PC-9 (cell line): ENCODE data around the gene USP10. TPM values are rescaled to one million over a fixed set of nuclear protein-coding genes. Genes with fewer than 3 reads are reported as not detected.

ENCODE experiments used
- BruUV-seq: library from RNA; stranded (reverse); fragments of 400-500 nt; replicated peaks from 2 replicates; lab custom pipeline; 2021; lab: Mats Ljungman, UMichigan
- CTCF ChIA-PET: fragments of 300-600 bp; sonication (Branson Sonifier 250); formaldehyde crosslinking; loops from one replicate; lab custom pipeline; 2022; ENCODE audit warnings: antibody characterized with exemption; lab: Charles Lee
- POLR2A ChIA-PET: fragments of 300-600 bp; sonication (Branson Sonifier 250); formaldehyde crosslinking; loops from one replicate; lab custom pipeline; 2022; ENCODE audit warnings: antibody characterized with exemption; ENCODE audit not compliant: unreplicated experiment; lab: Charles Lee
- DNase-seq, 2 experiments: peaks; one replicate each; pipeline versions ENCODE4 v3.0.0 to v3.0.0-alpha.2; 2015 to 2022; ENCODE audit warnings: mixed read lengths in 1 of 2
- H2AFZ ChIP-seq: fragments of 200-600 bp; sonication (generic); 2 replicates; pipeline ENCODE4 v1.8.1; 2017; ENCODE audit warnings: antibody characterized with exemption
- H3F3A ChIP-seq: fragments of 200-600 bp; sonication (generic); 2 replicates; pipeline ENCODE4 v1.8.1; 2017; ENCODE audit warnings: antibody characterized with exemption, mild to moderate bottlenecking, low read depth; ENCODE audit not compliant: insufficient read depth
- H3K27ac ChIP-seq: fragments of 200-600 bp; sonication (generic); 2 replicates; pipeline ENCODE4 v1.6.1; 2016; ENCODE audit warnings: mixed run types
- H3K27me3 ChIP-seq: fragments of 200-600 bp; sonication (generic); 2 replicates; pipeline ENCODE4 v1.6.1; 2016; ENCODE audit warnings: low read depth, mixed run types; ENCODE audit not compliant: insufficient read depth
- H3K36me3 ChIP-seq: fragments of 200-600 bp; sonication (generic); 2 replicates; pipeline ENCODE4 v1.6.1; 2016; ENCODE audit warnings: low read depth, mixed run types
- H3K4me1 ChIP-seq: fragments of 200-600 bp; sonication (generic); replicated peaks from 2 replicates; pipeline ENCODE4 v1.6.1; 2016; ENCODE audit warnings: mixed run types; ENCODE audit not compliant: insufficient read depth
- H3K4me2 ChIP-seq: fragments of 200-600 bp; sonication (generic); 2 replicates; pipeline ENCODE4 v1.6.1; 2017; ENCODE audit warnings: mixed run types
- H3K4me3 ChIP-seq: fragments of 200-600 bp; sonication (generic); 2 replicates; pipeline ENCODE4 v1.6.1; 2016; ENCODE audit warnings: mixed run types
- H3K79me2 ChIP-seq: fragments of 200-600 bp; sonication (generic); 2 replicates; pipeline ENCODE4 v1.6.1; 2017; ENCODE audit warnings: low read depth, mixed run types
- H3K9me2 ChIP-seq: fragments of 200-600 bp; sonication (generic); 2 replicates; pipeline ENCODE4 v1.8.1; 2017; ENCODE audit warnings: mild to moderate bottlenecking; ENCODE audit not compliant: insufficient read depth
- H3K9me3 ChIP-seq: fragments of 200-600 bp; sonication (generic); 2 replicates; pipeline ENCODE4 v1.8.1; 2016; ENCODE audit warnings: low read depth; ENCODE audit not compliant: insufficient read depth
- H4K20me1 ChIP-seq: fragments of 200-600 bp; sonication (generic); 2 replicates; pipeline ENCODE4 v1.8.1; 2017; ENCODE audit not compliant: insufficient read depth
- EZH2 ChIP-seq: fragments of 200-600 bp; sonication (generic); IDR thresholded peaks from 2 replicates; pipeline ENCODE4 v1.8.0; 2017; ENCODE audit warnings: antibody characterized with exemption, low read depth
- intact Hi-C: fragments of 100-400 bp; cut with micrococcal nuclease; formaldehyde crosslinking; loops from one replicate; pipeline ENCODE4 v1.10.0; 2022; ENCODE audit not compliant: unreplicated experiment
- total RNA-seq: library from RNA; stranded (reverse); gene quantifications from 2 replicates; pipeline ENCODE4 v1.2.3, GENCODE V29; 2021
- TF ChIP-seq, protein P1 (sequence below): fragments of 200-600 bp; sonication (generic); conservative IDR thresholded peaks from 2 replicates; pipeline ENCODE4 v1.6.1; 2017; ENCODE audit warnings: mixed run types, antibody characterized with exemption, mild to moderate bottlenecking, moderate library complexity

USP10 gene
- total RNA-seq, 1 experiment from 2014 or later: 109 TPM

- peak; percentile 65 to 70 for DNase-seq
- Histone ChIP-seq H3K27ac (peak overlapping the region; percentile 71), H3K36me3 (peaks cover 19% of the 10 kb centered on the region), H3K4me1 (peaks cover 73% of the 10 kb centered on the region), H3F3A (peaks cover 71% of the 10 kb centered on the region), H3K27me3 (no peaks in the 10 kb centered on the region), H3K79me2 (peaks cover 97% of the 10 kb centered on the region), H3K4me2 (peak overlapping the region; percentile 54), H3K4me3 (no peak overlapping the region), H2AFZ (no peak overlapping the region), H4K20me1 (peaks cover 32% of the 10 kb centered on the region), H3K9me2 (no peaks in the 10 kb centered on the region), H3K9me3 (no peaks in the 10 kb centered on the region)
- TF ChIP-seq, protein P1, sequence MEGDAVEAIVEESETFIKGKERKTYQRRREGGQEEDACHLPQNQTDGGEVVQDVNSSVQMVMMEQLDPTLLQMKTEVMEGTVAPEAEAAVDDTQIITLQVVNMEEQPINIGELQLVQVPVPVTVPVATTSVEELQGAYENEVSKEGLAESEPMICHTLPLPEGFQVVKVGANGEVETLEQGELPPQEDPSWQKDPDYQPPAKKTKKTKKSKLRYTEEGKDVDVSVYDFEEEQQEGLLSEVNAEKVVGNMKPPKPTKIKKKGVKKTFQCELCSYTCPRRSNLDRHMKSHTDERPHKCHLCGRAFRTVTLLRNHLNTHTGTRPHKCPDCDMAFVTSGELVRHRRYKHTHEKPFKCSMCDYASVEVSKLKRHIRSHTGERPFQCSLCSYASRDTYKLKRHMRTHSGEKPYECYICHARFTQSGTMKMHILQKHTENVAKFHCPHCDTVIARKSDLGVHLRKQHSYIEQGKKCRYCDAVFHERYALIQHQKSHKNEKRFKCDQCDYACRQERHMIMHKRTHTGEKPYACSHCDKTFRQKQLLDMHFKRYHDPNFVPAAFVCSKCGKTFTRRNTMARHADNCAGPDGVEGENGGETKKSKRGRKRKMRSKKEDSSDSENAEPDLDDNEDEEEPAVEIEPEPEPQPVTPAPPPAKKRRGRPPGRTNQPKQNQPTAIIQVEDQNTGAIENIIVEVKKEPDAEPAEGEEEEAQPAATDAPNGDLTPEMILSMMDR: no peak; the same call in 1 of the 2 replicates
- no peak for TF ChIP-seq EZH2
- intact Hi-C loops: loop anchor here (5.0 kb wide), 1 partner anchor 236 kb away; no protein-coding TSS in a partner anchor
- POLR2A ChIA-PET: interaction anchor here (0.6 kb wide), 1 partner anchor 73 kb away, joined by 8 read pairs; no protein-coding TSS in a partner anchor
- BruUV-seq: no TSS peak
- CTCF ChIA-PET: interaction anchor here (0.6 to 1.1 kb wide), 5 partner anchors 10 to 786 kb away, joined by 3 to 11 read pairs (median 3); no protein-coding TSS in a partner anchor
Measured at GRCh38 chr16:84735849-84736586, 36.2 kb downstream of the USP10 start.

DNA sequence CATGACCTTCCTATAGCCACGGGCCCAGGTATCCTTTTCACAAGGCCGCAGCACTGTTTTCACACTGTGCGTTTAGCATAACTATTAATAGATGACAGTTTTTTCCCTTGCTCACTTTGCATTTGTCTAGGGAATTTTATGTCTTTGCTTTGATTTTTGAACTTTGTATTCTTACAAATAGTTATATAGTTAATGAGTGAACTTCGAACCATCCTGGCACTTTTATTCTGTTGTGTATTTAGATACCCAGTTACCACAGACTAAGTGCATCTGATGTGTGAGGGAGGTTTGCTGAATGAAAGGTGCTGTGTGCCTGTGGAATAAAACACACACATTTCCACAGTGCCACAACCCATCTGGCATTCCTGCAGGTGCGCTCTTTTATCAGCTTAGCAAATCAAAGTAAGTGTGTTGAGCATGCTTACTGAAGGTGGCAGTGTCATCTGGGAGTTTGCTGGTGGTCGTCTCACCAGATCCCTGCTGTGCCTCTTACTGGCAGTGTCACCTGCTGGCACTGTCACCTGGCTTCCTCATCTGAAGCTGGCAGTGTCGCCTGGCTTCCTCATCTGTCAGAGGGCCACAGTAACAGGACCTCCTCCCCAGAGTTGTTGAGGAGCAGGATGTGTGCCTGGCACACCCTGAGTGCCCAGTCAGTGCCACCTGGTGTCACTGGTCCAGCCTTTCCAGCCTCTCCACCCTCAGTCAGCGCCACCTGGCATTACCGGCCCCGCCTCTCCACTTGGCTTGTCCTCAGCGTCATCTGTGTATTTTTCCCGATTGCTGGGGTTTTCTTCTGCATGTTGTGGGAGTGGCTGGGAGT, 37.6 kb downstream of the USP10 start:
- no TSS peak for BruUV-seq
- ChIA-PET POLR2A (no interaction called here), CTCF (interaction anchor here (0.6 to 2.3 kb wide), 6 partner anchors 8 to 271 kb away, joined by 3 to 18 read pairs (median 4); no protein-coding TSS in a partner anchor)
- Histone ChIP-seq H3K27me3 (no peaks in the 10 kb centered on the region), H3K4me1 (peaks cover 59% of the 10 kb centered on the region), H2AFZ (no peak overlapping the region), H3K4me2 (no peak overlapping the region), H3K79me2 (peaks cover 96% of the 10 kb centered on the region), H3K9me2 (no peaks in the 10 kb centered on the region), H3K9me3 (no peaks in the 10 kb centered on the region), H4K20me1 (peaks cover 33% of the 10 kb centered on the region), H3K4me3 (no peak overlapping the region), H3K27ac (0 out of 2 replicates have a peak overlapping the region, but pooled peaks have one; percentile 18), H3F3A (peaks cover 57% of the 10 kb centered on the region), H3K36me3 (peaks cover 19% of the 10 kb centered on the region)
- DNase-seq: peak in 1 of 2 experiments; percentile 12
- intact Hi-C loops: loop anchor here (1.0 to 5.0 kb wide), 3 partner anchors 11 to 235 kb away; no protein-coding TSS in a partner anchor
- TF ChIP-seq EZH2: no peak

GRCh38 chr16:84738255-84739038, 38.6 kb downstream of the USP10 start:
- Histone ChIP-seq H3K4me2 (0 out of 2 replicates have a peak overlapping the region, but pooled peaks have one; percentile 21), H2AFZ (no peak overlapping the region), H3K27me3 (no peaks in the 10 kb centered on the region), H4K20me1 (peaks cover 36% of the 10 kb centered on the region), H3K27ac (0 out of 2 replicates have a peak overlapping the region, but pooled peaks have one; percentile 18), H3K4me3 (no peak overlapping the region), H3K79me2 (peaks cover 95% of the 10 kb centered on the region), H3F3A (peaks cover 47% of the 10 kb centered on the region), H3K9me3 (no peaks in the 10 kb centered on the region), H3K4me1 (peaks cover 48% of the 10 kb centered on the region), H3K9me2 (no peaks in the 10 kb centered on the region), H3K36me3 (peaks cover 16% of the 10 kb centered on the region)
- DNase-seq: peak in 1 of 2 experiments; percentile 66
- POLR2A ChIA-PET: no interaction called here
- BruUV-seq: no TSS peak
- CTCF ChIA-PET: interaction anchor here (0.6 to 2.3 kb wide), 5 partner anchors 9 to 260 kb away, joined by 3 to 18 read pairs (median 3); no protein-coding TSS in a partner anchor
- TF ChIP-seq EZH2: no peak
- TF ChIP-seq, protein P1: peak; percentile 89
- intact Hi-C loops: loop anchor here (1.0 to 5.0 kb wide), 3 partner anchors 12 to 234 kb away; no protein-coding TSS in a partner anchor
